ENCODE measurements around the gene RUNX1.

Gene RUNX1

GRCh38 chr21:34766862-34767261, 282.2 kb downstream of the RUNX1 start:
- in situ Hi-C loops (cut with MboI; ENCODE audit: low sequenced_read_pairs), result no loop called here

- in situ Hi-C loops (cut with MboI; ENCODE audit: low sequenced_read_pairs), result no loop called here
Measured at GRCh38 chr21:34765619-34766018, 283.5 kb downstream of the RUNX1 start.

- in situ Hi-C loops (cut with MboI; ENCODE audit: low sequenced_read_pairs), result no loop called here
Measured at GRCh38 chr21:34764715-34765284, 284.3 kb downstream of the RUNX1 start.

- in situ Hi-C loops (cut with MboI; ENCODE audit: low sequenced_read_pairs), result no loop called here
Measured at GRCh38 chr21:34762786-34763185, 286.3 kb downstream of the RUNX1 start.

GRCh38 chr21:34761758-34762330, 287.3 kb downstream of the RUNX1 start:
- in situ Hi-C loops (cut with MboI; ENCODE audit: low sequenced_read_pairs), result no loop called here

GRCh38 chr21:34754690-34755647, 294.1 kb downstream of the RUNX1 start:
- in situ Hi-C loops (cut with MboI; ENCODE audit: low sequenced_read_pairs), result no loop called here

- in situ Hi-C loops (cut with MboI; ENCODE audit: low sequenced_read_pairs), result no loop called here
Measured at GRCh38 chr21:34748862-34749261, 300.2 kb downstream of the RUNX1 start.

- in situ Hi-C loops (cut with MboI; ENCODE audit: low sequenced_read_pairs), result no loop called here
Measured at GRCh38 chr21:34745557-34746255, 303.4 kb downstream of the RUNX1 start.

- in situ Hi-C loops (cut with MboI; ENCODE audit: low sequenced_read_pairs), result no loop called here
Measured at GRCh38 chr21:34744801-34745200, 304.3 kb downstream of the RUNX1 start.

- in situ Hi-C loops (cut with MboI; ENCODE audit: low sequenced_read_pairs), result no loop called here
Measured at GRCh38 chr21:34743831-34744230, 305.3 kb downstream of the RUNX1 start.

GRCh38 chr21:34743285-34743684, 305.8 kb downstream of the RUNX1 start:
- in situ Hi-C loops (cut with MboI; ENCODE audit: low sequenced_read_pairs), result no loop called here

GRCh38 chr21:34740198-34740597, 308.9 kb downstream of the RUNX1 start:
- in situ Hi-C loops (cut with MboI; ENCODE audit: low sequenced_read_pairs), result no loop called here
